H1 (cell line): ENCODE results near the gene CACNA1C. TPM values are rescaled to one million over a fixed set of nuclear protein-coding genes. Genes with fewer than 3 reads are reported as not detected.

Experiments
- CTCF ChIA-PET: fragments of 300-600 bp; sonication (Branson Sonifier 250); formaldehyde crosslinking; loops from one replicate; lab custom pipeline; 2021; ENCODE audit not compliant: partially characterized antibody; lab: Charles Lee
- POLR2A ChIA-PET: fragments of 300-600 bp; sonication (Branson Sonifier 250); formaldehyde crosslinking; loops from one replicate; lab custom pipeline; 2021; ENCODE audit warnings: inconsistent platforms; ENCODE audit not compliant: partially characterized antibody; lab: Charles Lee
- DNase-seq, 2 experiments: peaks; one replicate each; pipeline versions ENCODE4 v3.0.0 to v3.0.0-alpha.2; 2010 to 2022; ENCODE audit warnings: low spot score in 2 of 2, low read depth in 1 of 2, mixed read lengths in 1 of 2
- FAIRE-seq: peaks from 2 replicates; lab custom pipeline; 2011; peaks lifted over from hg19 to GRCh38; lab: Jason Lieb, UNC
- H2AFZ ChIP-seq: 2 replicates; pipeline ENCODE4 v1.8.1; 2012; ENCODE audit warnings: low read length, inconsistent platforms
- H2AK5ac ChIP-seq: 2 replicates; pipeline ENCODE4 v1.6.1; 2013; ENCODE audit warnings: low read depth, low read length
- H2BK120ac ChIP-seq: replicated peaks from 2 replicates; pipeline ENCODE3; 2013; ENCODE audit warnings: low read depth, low read length, inconsistent platforms
- H2BK12ac ChIP-seq: 2 replicates; pipeline ENCODE4 v1.6.1; 2013; ENCODE audit warnings: low read depth, low read length
- H2BK15ac ChIP-seq: 2 replicates; pipeline ENCODE4 v1.6.1; 2013; ENCODE audit warnings: low read length
- H2BK20ac ChIP-seq: 2 replicates; pipeline ENCODE4 v1.6.1; 2013; ENCODE audit warnings: low read length
- H2BK5ac ChIP-seq: 2 replicates; pipeline ENCODE4 v1.6.1; 2013; ENCODE audit warnings: low read depth, low read length
- H3K14ac ChIP-seq: 2 replicates; pipeline ENCODE4 v1.6.1; 2013; ENCODE audit warnings: inconsistent platforms; ENCODE audit not compliant: insufficient read length
- H3K18ac ChIP-seq: 2 replicates; pipeline ENCODE4 v1.6.1; 2013; ENCODE audit warnings: low read length; ENCODE audit errors: extremely low read depth
- H3K23ac ChIP-seq: 2 replicates; pipeline ENCODE4 v1.6.1; 2013; ENCODE audit warnings: inconsistent platforms; ENCODE audit not compliant: insufficient read length
- H3K23me2 ChIP-seq: 2 replicates; pipeline ENCODE4 v1.6.1; 2013; ENCODE audit warnings: low read depth, low read length
- H3K27ac ChIP-seq: 2 replicates; pipeline ENCODE4 v1.6.1; 2011; ENCODE audit warnings: low read depth, low read length, inconsistent platforms
- H3K27me3 ChIP-seq, 4 experiments: replicated peaks in 1 of 4; 1 replicate in 1 of 4; 2 replicates in 3 of 4; pipeline versions ENCODE4 v1.6.1 to v1.8.1; 2011 to 2013; ENCODE audit warnings: low read length in 3 of 4, mild to moderate bottlenecking in 3 of 4, inconsistent platforms in 2 of 4, mixed read lengths in 2 of 4, moderate library complexity in 1 of 4; ENCODE audit not compliant: control insufficient read depth in 3 of 4, insufficient read depth in 3 of 4; ENCODE audit errors: extremely low read depth in 1 of 4
- H3K36me3 ChIP-seq, 4 experiments: 2 replicates each; pipeline versions ENCODE4 v1.6.1 to v1.8.1; 2011 to 2013; ENCODE audit warnings: mild to moderate bottlenecking in 4 of 4, low read length in 3 of 4, moderate library complexity in 2 of 4, control low read depth in 1 of 4, inconsistent platforms in 1 of 4; ENCODE audit not compliant: insufficient read depth in 4 of 4, control insufficient read depth in 2 of 4
- H3K4ac ChIP-seq: replicated peaks from 2 replicates; pipeline ENCODE3; 2013; ENCODE audit warnings: low read length, low read depth, mixed read lengths, inconsistent platforms; ENCODE audit not compliant: insufficient read length
- H3K4me1 ChIP-seq, 4 experiments: replicated peaks in 1 of 4; 1 replicate in 1 of 4; 2 replicates in 3 of 4; pipeline versions ENCODE4 v1.6.1 to v1.8.1; 2011 to 2013; ENCODE audit warnings: low read length in 3 of 4, inconsistent platforms in 2 of 4, mixed read lengths in 1 of 4; ENCODE audit not compliant: insufficient read depth in 4 of 4, control insufficient read depth in 3 of 4
- H3K4me2 ChIP-seq, 2 experiments: 2 replicates each; pipeline versions ENCODE4 v1.6.1 to v1.8.1; 2011 to 2013; ENCODE audit warnings: low read depth in 2 of 2, low read length in 2 of 2, control low read depth in 1 of 2, inconsistent platforms in 1 of 2, mild to moderate bottlenecking in 1 of 2; ENCODE audit not compliant: insufficient read depth in 1 of 2
- H3K4me3 ChIP-seq, 4 experiments: fragments of 200-600, 300-600 bp in 1 of 4; sonication (generic), shearing (Covaris generic), sonication (Bioruptor Twin) in 1 of 4; 2 replicates each; pipeline versions ENCODE4 v1.5.1 to v1.8.1; 2011 to 2016; ENCODE audit warnings: low read length in 4 of 4, low read depth in 3 of 4, control low read depth in 2 of 4, inconsistent platforms in 2 of 4, mild to moderate bottlenecking in 2 of 4, mixed read lengths in 1 of 4, moderate library complexity in 1 of 4; ENCODE audit not compliant: insufficient read depth in 2 of 4; ENCODE audit errors: extremely low read depth in 1 of 4
- H3K56ac ChIP-seq: replicated peaks from 2 replicates; pipeline ENCODE3; 2013; ENCODE audit warnings: low read depth, mild to moderate bottlenecking, mixed read lengths, low read length, inconsistent platforms; ENCODE audit not compliant: insufficient read length
- H3K79me1 ChIP-seq: 2 replicates; pipeline ENCODE4 v1.6.1; 2013; ENCODE audit warnings: low read depth, low read length, control low read depth
- H3K79me2 ChIP-seq, 2 experiments: 2 replicates each; pipeline versions ENCODE4 v1.6.1 to v1.8.1; 2012 to 2013; ENCODE audit warnings: low read length in 2 of 2, mild to moderate bottlenecking in 2 of 2, inconsistent platforms in 1 of 2; ENCODE audit not compliant: insufficient read depth in 2 of 2, control insufficient read depth in 1 of 2
- H3K9ac ChIP-seq, 4 experiments: replicated peaks in 1 of 4; 1 replicate in 1 of 4; 2 replicates in 3 of 4; pipeline versions ENCODE4 v1.6.1 to v1.8.1; 2011 to 2013; ENCODE audit warnings: low read depth in 3 of 4, low read length in 3 of 4, control low read depth in 2 of 4, mild to moderate bottlenecking in 2 of 4, moderate library complexity in 2 of 4, inconsistent platforms in 1 of 4; ENCODE audit errors: extremely low read depth in 1 of 4
- H3K9me3 ChIP-seq, 2 experiments: 2 replicates each; pipeline versions ENCODE4 v1.6.1 to v1.8.1; 2012 to 2013; ENCODE audit warnings: mild to moderate bottlenecking in 2 of 2, moderate library complexity in 2 of 2, control low read depth in 1 of 2, inconsistent platforms in 1 of 2, low read depth in 1 of 2, low read length in 1 of 2, mixed read lengths in 1 of 2; ENCODE audit not compliant: insufficient read depth in 2 of 2
- H4K20me1 ChIP-seq, 2 experiments: replicated peaks in 1 of 2; 2 replicates each; pipeline versions ENCODE3 to v1.8.1; 2011 to 2013; ENCODE audit warnings: inconsistent platforms in 2 of 2, low read length in 2 of 2, mild to moderate bottlenecking in 1 of 2; ENCODE audit not compliant: insufficient read depth in 2 of 2, control insufficient read depth in 1 of 2
- H4K5ac ChIP-seq: 2 replicates; pipeline ENCODE4 v1.6.1; 2013; ENCODE audit warnings: low read length, low read depth, mixed read lengths, inconsistent platforms; ENCODE audit not compliant: insufficient read length
- H4K8ac ChIP-seq: 2 replicates; pipeline ENCODE4 v1.8.0; 2013; ENCODE audit warnings: mild to moderate bottlenecking, moderate library complexity, low read length, inconsistent platforms; ENCODE audit not compliant: insufficient read depth; ENCODE audit errors: extremely low read depth
- H4K91ac ChIP-seq: replicated peaks from 2 replicates; pipeline ENCODE3; 2013; ENCODE audit warnings: low read length, mixed read lengths, inconsistent platforms; ENCODE audit not compliant: insufficient read length
- CTBP2 ChIP-seq: IDR thresholded peaks from 2 replicates; pipeline ENCODE4 v1.7.0; 2011; ENCODE audit warnings: borderline replicate concordance, mild to moderate bottlenecking, moderate library complexity, mixed read lengths, low read length; ENCODE audit not compliant: insufficient read depth, insufficient read length
- EZH2 ChIP-seq: fragments of 200-600 bp; sonication (generic); IDR thresholded peaks from 2 replicates; pipeline ENCODE4 v1.7.1; 2012; ENCODE audit warnings: low read depth, mild to moderate bottlenecking, moderate library complexity, low read length, inconsistent platforms; ENCODE audit not compliant: severe bottlenecking
- FOSL1 ChIP-seq: IDR thresholded peaks from 2 replicates; pipeline ENCODE4 v1.6.1; 2011; ENCODE audit warnings: mild to moderate bottlenecking, low read depth, low read length, moderate library complexity; ENCODE audit not compliant: insufficient read depth
- HDAC2 ChIP-seq, 2 experiments: fragments of 300-600 bp in 1 of 2; sonication (generic) in 1 of 2; IDR thresholded peaks; 2 replicates each; pipeline ENCODE4 v1.6.1; 2011 to 2012; ENCODE audit warnings: low read depth in 2 of 2, low read length in 2 of 2, mild to moderate bottlenecking in 2 of 2, moderate library complexity in 2 of 2, borderline replicate concordance in 1 of 2, inconsistent platforms in 1 of 2
- HDAC6 ChIP-seq: IDR thresholded peaks from one replicate; pipeline ENCODE4 v1.7.1; 2012; ENCODE audit warnings: low read depth, mild to moderate bottlenecking, inconsistent platforms, low read length, moderate library complexity
- MAFK ChIP-seq: IDR thresholded peaks from 2 replicates; pipeline ENCODE4 v1.6.1; 2012; ENCODE audit warnings: low read depth, mild to moderate bottlenecking, improper control_type of control experiment, low read length
- NANOG ChIP-seq: IDR thresholded peaks from 2 replicates; pipeline ENCODE4 v1.6.1; 2011; ENCODE audit warnings: low read length, low read depth, mild to moderate bottlenecking, inconsistent platforms; ENCODE audit not compliant: insufficient read depth, poor library complexity, severe bottlenecking
- POLR2AphosphoS5 ChIP-seq: IDR thresholded peaks from 2 replicates; pipeline ENCODE4 v1.6.1; 2011; ENCODE audit warnings: low read depth, low read length
- SIN3A ChIP-seq, 2 experiments: IDR thresholded peaks in 1 of 2; conservative IDR thresholded peaks in 1 of 2; 2 replicates each; pipeline ENCODE4 v1.6.1; 2011 to 2012; ENCODE audit warnings: low read length in 2 of 2, improper control_type of control experiment in 1 of 2, low read depth in 1 of 2, mild to moderate bottlenecking in 1 of 2
- SP1 ChIP-seq: IDR thresholded peaks from 2 replicates; pipeline ENCODE4 v1.6.1; 2011; ENCODE audit warnings: low read depth, low read length
- SP4 ChIP-seq: IDR thresholded peaks from 2 replicates; pipeline ENCODE4 v1.6.1; 2012; ENCODE audit warnings: low read length, inconsistent platforms
- SUZ12 ChIP-seq: fragments of 200-600 bp; sonication (generic); IDR thresholded peaks from 2 replicates; pipeline ENCODE4 v1.6.1; 2012; ENCODE audit warnings: mild to moderate bottlenecking, inconsistent platforms, low read length, moderate library complexity, mixed read lengths
- TAF1 ChIP-seq: IDR thresholded peaks from 2 replicates; pipeline ENCODE4 v1.6.1; 2011; ENCODE audit warnings: mild to moderate bottlenecking, low read depth, low read length
- WGBS, 2 experiments: shearing (Covaris generic) in 1 of 2; methylation state at CpG; one replicate each; pipeline versions ENCODE4 v1.1.6 to v1.1.7; 2013 to 2015; ENCODE audit warnings: low lambda C conversion rate in 2 of 2, mixed read lengths in 2 of 2, inconsistent platforms in 1 of 2, low coverage in 1 of 2, missing lambda C conversion rate in 1 of 2; ENCODE audit not compliant: insufficient replicate concordance in 2 of 2, insufficient coverage in 1 of 2, insufficient read length in 1 of 2; ENCODE audit errors: extremely low coverage in 1 of 2, missing lambda C conversion rate in 1 of 2; 5-methylcytosine and 5-hydroxymethylcytosine counted together
- polyA plus RNA-seq, 7 experiments: library from polyadenylated mRNA; depleted of rRNA in 3 of 7; stranded (reverse) in 5 of 7; unstranded in 2 of 7; fragments of >200 nt in 5 of 7; fragments of 200-250 nt in 2 of 7; gene quantifications; 1 replicate in 5 of 7; 2 replicates in 1 of 7; 4 replicates in 1 of 7; pipeline versions ENCODE4 v1.2.1 to v1.2.3, GENCODE V29; 2011 to 2013; ENCODE audit warnings: missing spikeins in 2 of 7, mixed read lengths in 2 of 7
- total RNA-seq: library from RNA; stranded (reverse); fragmentation: NEBNext Ultra II Directional; extraction: Animal tissue kit (Norgen Biotek cat#: 25700); gene quantifications from 2 replicates; pipeline ENCODE4 v1.2.1, GENCODE V29; 2021

Gene CACNA1C
- total and polyA plus RNA-seq, 2 of the 8 experiments (the other 6 are each of a cell fraction or from before 2014, with no cell fraction given): 1.3 TPM

GRCh38 chr12:2537868-2538541 is 485.2 kb downstream of the CACNA1C start:
- Histone ChIP-seq H4K8ac (no peak overlapping the region), H3K79me1 (no peaks in the 10 kb centered on the region), H2BK12ac (no peak overlapping the region), H3K18ac (no peak overlapping the region), H3K27ac (no peak overlapping the region), H4K91ac (no peak overlapping the region), H3K4me3 (no peak overlapping the region), H4K5ac (no peak overlapping the region), H3K56ac (no peak overlapping the region), H3K9ac (no peak overlapping the region), H3K36me3 (no peaks in the 10 kb centered on the region), H3K4ac (no peak overlapping the region), H2AFZ (no peak overlapping the region), H2BK5ac (no peak overlapping the region), H3K23ac (no peak overlapping the region), H2AK5ac (no peak overlapping the region), H3K27me3 (no peaks in the 10 kb centered on the region; a peak in 1 of 7 replicates), H3K23me2 (no peaks in the 10 kb centered on the region), H3K9me3 (no peaks in the 10 kb centered on the region), H3K4me1 (no peaks in the 10 kb centered on the region), H2BK15ac (no peak overlapping the region)
- ChIA-PET POLR2A (no interaction called here), CTCF (interaction anchor here (0.8 to 1.4 kb wide), 2 partner anchors 143 to 408 kb away, joined by 3 to 5 read pairs; no protein-coding TSS in a partner anchor)
- no peak for DNase-seq
- TF ChIP-seq TAF1: no peak
- TF ChIP-seq HDAC6: no peak
- no peak for TF ChIP-seq HDAC2 (IDR thresholded peaks at IDR 0.05; ENCODE audit: borderline replicate concordance in 1 of 2, low read depth in 2 of 2, low read length in 2 of 2)
- no peak for TF ChIP-seq POLR2AphosphoS5
- TF ChIP-seq SIN3A (conservative IDR thresholded peaks at IDR 0.05 in 1 of 2, IDR thresholded peaks at IDR 0.05 in 1 of 2; ENCODE audit: low read depth in 1 of 2, low read length in 2 of 2): no peak
- TF ChIP-seq SUZ12: no peak
- no peak for TF ChIP-seq EZH2
- TF ChIP-seq CTBP2: no peak
- TF ChIP-seq MAFK: no peak
- TF ChIP-seq FOSL1: no peak
- no peak for TF ChIP-seq NANOG
- no peak for TF ChIP-seq SP1
- TF ChIP-seq SP4: no peak
- TF ChIP-seq, all 59 proteins: peak for 0
- Histone ChIP-seq H3K4me2 (no peak overlapping the region), H2BK20ac (no peak overlapping the region), H2BK120ac (no peak overlapping the region), H3K14ac (no peak overlapping the region), H4K20me1 (no peaks in the 10 kb centered on the region), H3K79me2 (no peaks in the 10 kb centered on the region)
- WGBS, 2 experiments: 95% methylated on average over 4 of the region's 5 CpGs; no CpG with 5 or more reads in 1 of the 2 experiments
- FAIRE-seq: no peak
